Stimulated activated CD8-positive, alpha-beta memory T cell treated with anti-CD3 and anti-CD28 coated beads, Interleukin-15, amount 100 ng/mL, for 1 hour (primary cell): ENCODE measurements around the gene FDXR.
"Not testable (repeated sequence)": the region's sequence is repeated elsewhere in the genome, so short reads cannot be mapped to it uniquely, and the experiment has no call there.

Experiments used
- DNase-seq: peaks from one replicate; pipeline ENCODE4 v3.0.0-alpha.2; 2020; ENCODE audit warnings: low read depth

FDXR gene

GRCh38 chr17:74872313-74873036 is at the start of gene FDXR:
Gene FDXR (minus strand): TSS chr17:74872994. CDS start chr17:74872944, 50 bp downstream.
- DNase-seq, result no peak

GRCh38 chr17:74922172-74922571 is 49.4 kb upstream of the FDXR start:
- no peak for DNase-seq

GRCh38 chr17:74921769-74922168 is 49.0 kb upstream of the FDXR start:
- no peak for DNase-seq

GRCh38 chr17:74921026-74921681 is 48.4 kb upstream of the FDXR start:
- DNase-seq, result no peak

- no peak for DNase-seq
Measured at GRCh38 chr17:74920642-74921025, 47.8 kb upstream of the FDXR start.

GRCh38 chr17:74920306-74920620 is 47.5 kb upstream of the FDXR start:
- DNase-seq, result no peak

GRCh38 chr17:74919440-74920305 is 46.9 kb upstream of the FDXR start:
- no peak for DNase-seq

- no peak for DNase-seq
Measured at GRCh38 chr17:74918906-74919305, 46.1 kb upstream of the FDXR start.

GRCh38 chr17:74917430-74917829 is 44.6 kb upstream of the FDXR start:
- no peak for DNase-seq

GRCh38 chr17:74916851-74917199 is 44.0 kb upstream of the FDXR start:
- DNase-seq, result no peak

- DNase-seq, result no peak
Measured at GRCh38 chr17:74916136-74916850, 43.5 kb upstream of the FDXR start.

- not testable (repeated sequence) for DNase-seq
Measured at GRCh38 chr17:74911423-74911822, 38.6 kb upstream of the FDXR start.

- DNase-seq, result not testable (repeated sequence)
Measured at GRCh38 chr17:74909097-74909496, 36.3 kb upstream of the FDXR start.

GRCh38 chr17:74907012-74907411 is 34.2 kb upstream of the FDXR start:
- no peak for DNase-seq

- not testable (repeated sequence) for DNase-seq
Measured at GRCh38 chr17:74906214-74906793, 33.5 kb upstream of the FDXR start.

- DNase-seq, result no peak
Measured at GRCh38 chr17:74904687-74905409, 32.1 kb upstream of the FDXR start.

GRCh38 chr17:74903671-74904070 is 30.9 kb upstream of the FDXR start:
- no peak for DNase-seq

GRCh38 chr17:74903034-74903433 is 30.2 kb upstream of the FDXR start:
- DNase-seq, result no peak

GRCh38 chr17:74901353-74902135 is 28.8 kb upstream of the FDXR start:
- DNase-seq, result no peak

GRCh38 chr17:74900208-74900607 is 27.4 kb upstream of the FDXR start:
- no peak for DNase-seq
